Measurements from ENCODE around the gene HUS1B. TPM values are rescaled to one million over a fixed set of nuclear protein-coding genes. Genes with fewer than 3 reads are reported as not detected.
"Not testable (repeated sequence)": the region's sequence is repeated elsewhere in the genome, so short reads cannot be mapped to it uniquely, and the experiment has no call there.

Gene HUS1B
- 1 to 10 TPM; 1.8 to 2.4 TPM for total RNA-seq

- Mint-ChIP-seq H3K27ac (no peak within 1 kb of the TSS), H3K4me3 (no peak within 1 kb of the TSS), H3K36me3 (ENCODE audit: low read depth) (peaks cover 40% of the 10 kb centered on the region), H3K27me3 (no peaks in the 10 kb centered on the region), H3K9me3 (no peaks in the 10 kb centered on the region), H3K4me1 (peaks cover 34% of the 10 kb centered on the region)
- ATAC-seq (replicated peaks) = no peak
Measured at GRCh38 chr6:656460-657252, at the start of gene HUS1B. HUS1B (minus strand) TSS chr6:657100; CDS start chr6:656944, 156 bp downstream.

- Mint-ChIP-seq H3K27me3 (peaks cover 4% of the 10 kb centered on the region), H3K4me1 (peaks cover under 1% of the 10 kb centered on the region), H3K27ac (no peak overlapping the region), H3K36me3 (ENCODE audit: low read depth) (no peaks in the 10 kb centered on the region), H3K4me3 (no peak overlapping the region), H3K9me3 (no peaks in the 10 kb centered on the region)
- no peak for ATAC-seq (replicated peaks)
Measured at GRCh38 chr6:706146-706545, 49.2 kb upstream of the HUS1B start.

- Mint-ChIP-seq H3K4me3 (no peak overlapping the region), H3K4me1 (no peaks in the 10 kb centered on the region), H3K27ac (no peak overlapping the region)
Measured at GRCh38 chr6:705047-705446, 48.1 kb upstream of the HUS1B start.

GRCh38 chr6:704046-704445 lies 47.1 kb upstream of the HUS1B start:
- Mint-ChIP-seq H3K4me3 (no peak overlapping the region), H3K27me3 (peaks cover 4% of the 10 kb centered on the region), H3K4me1 (no peaks in the 10 kb centered on the region), H3K9me3 (no peaks in the 10 kb centered on the region), H3K36me3 (ENCODE audit: low read depth) (no peaks in the 10 kb centered on the region), H3K27ac (no peak overlapping the region)
- no peak for ATAC-seq (replicated peaks)

More at GRCh38 chr6:705047-705446, 48.1 kb upstream of the HUS1B start:
- Mint-ChIP-seq H3K27me3 (peaks cover 4% of the 10 kb centered on the region), H3K9me3 (no peaks in the 10 kb centered on the region), H3K36me3 (ENCODE audit: low read depth) (no peaks in the 10 kb centered on the region)
- no peak for ATAC-seq (replicated peaks)

GRCh38 chr6:703552-703951 lies 46.7 kb upstream of the HUS1B start:
- Mint-ChIP-seq H3K27ac (no peak overlapping the region), H3K4me3 (no peak overlapping the region), H3K36me3 (ENCODE audit: low read depth) (no peaks in the 10 kb centered on the region), H3K9me3 (no peaks in the 10 kb centered on the region), H3K4me1 (no peaks in the 10 kb centered on the region), H3K27me3 (peaks cover 4% of the 10 kb centered on the region)
- ATAC-seq (replicated peaks) = peak; percentile 31

- no peak for ATAC-seq (replicated peaks)
- peaks cover 3% of the 10 kb centered on the region for H3K4me1 Mint-ChIP-seq
- H3K27me3 Mint-ChIP-seq = peaks cover 1% of the 10 kb centered on the region
- H3K36me3 Mint-ChIP-seq (ENCODE audit: low read depth) = no peaks in the 10 kb centered on the region
- no peaks in the 10 kb centered on the region for H3K9me3 Mint-ChIP-seq
- no peak overlapping the region for H3K27ac Mint-ChIP-seq
- no peak overlapping the region for H3K4me3 Mint-ChIP-seq
Measured at GRCh38 chr6:701700-702479, 45.0 kb upstream of the HUS1B start.

GRCh38 chr6:701215-701614 lies 44.3 kb upstream of the HUS1B start:
- no peaks in the 10 kb centered on the region for H3K27me3 Mint-ChIP-seq
- H3K4me1 Mint-ChIP-seq = peaks cover 3% of the 10 kb centered on the region
- H3K36me3 Mint-ChIP-seq (ENCODE audit: low read depth) = no peaks in the 10 kb centered on the region
- H3K27ac Mint-ChIP-seq = no peak overlapping the region
- no peak for ATAC-seq (replicated peaks)
- no peak overlapping the region for H3K4me3 Mint-ChIP-seq
- H3K9me3 Mint-ChIP-seq = no peaks in the 10 kb centered on the region

GRCh38 chr6:700490-700889 lies 43.6 kb upstream of the HUS1B start:
- Mint-ChIP-seq H3K4me1 (peaks cover 3% of the 10 kb centered on the region), H3K9me3 (no peaks in the 10 kb centered on the region), H3K27me3 (no peaks in the 10 kb centered on the region), H3K27ac (no peak overlapping the region), H3K4me3 (no peak overlapping the region), H3K36me3 (ENCODE audit: low read depth) (no peaks in the 10 kb centered on the region)
- ATAC-seq (replicated peaks) = no peak

GRCh38 chr6:699319-699718 lies 42.4 kb upstream of the HUS1B start:
- Mint-ChIP-seq H3K36me3 (ENCODE audit: low read depth) (no peaks in the 10 kb centered on the region), H3K9me3 (no peaks in the 10 kb centered on the region), H3K4me1 (peaks cover 3% of the 10 kb centered on the region), H3K4me3 (no peak overlapping the region), H3K27ac (no peak overlapping the region), H3K27me3 (no peaks in the 10 kb centered on the region)
- no peak for ATAC-seq (replicated peaks)

GRCh38 chr6:694431-695126 lies 37.7 kb upstream of the HUS1B start:
- not testable (repeated sequence) for H3K36me3 Mint-ChIP-seq (ENCODE audit: low read depth); ATAC-seq (replicated peaks); H3K27me3 Mint-ChIP-seq; H3K4me3 Mint-ChIP-seq; H3K27ac Mint-ChIP-seq; H3K9me3 Mint-ChIP-seq
- peaks cover 28% of the 10 kb centered on the region for H3K4me1 Mint-ChIP-seq

GRCh38 chr6:693723-694009 lies 36.8 kb upstream of the HUS1B start:
- ATAC-seq (replicated peaks) = no peak
- Mint-ChIP-seq H3K27ac (peak overlapping the region; percentile 82), H3K4me3 (peak overlapping the region; percentile 95), H3K9me3 (no peaks in the 10 kb centered on the region), H3K27me3 (no peaks in the 10 kb centered on the region), H3K36me3 (ENCODE audit: low read depth) (no peaks in the 10 kb centered on the region), H3K4me1 (peaks cover 33% of the 10 kb centered on the region)

- Mint-ChIP-seq H3K4me1 (peaks cover 33% of the 10 kb centered on the region), H3K9me3 (no peaks in the 10 kb centered on the region), H3K4me3 (peak within 1 kb of the TSS; percentile 95), H3K27me3 (no peaks in the 10 kb centered on the region), H3K27ac (peak within 1 kb of the TSS; percentile 91), H3K36me3 (ENCODE audit: low read depth) (no peaks in the 10 kb centered on the region)
- peak; percentile 92 for ATAC-seq (replicated peaks)
Measured at GRCh38 chr6:692858-693722, 36.2 kb upstream of the HUS1B start, which contains the start of gene EXOC2. EXOC2 (minus strand) TSS chr6:693139; CDS start chr6:637818, 55,321 bp downstream.

- peak; percentile 84 for ATAC-seq (replicated peaks)
- Mint-ChIP-seq H3K27ac (peak overlapping the region; percentile 91), H3K4me1 (peaks cover 33% of the 10 kb centered on the region), H3K27me3 (no peaks in the 10 kb centered on the region), H3K36me3 (ENCODE audit: low read depth) (no peaks in the 10 kb centered on the region), H3K9me3 (no peaks in the 10 kb centered on the region), H3K4me3 (peak overlapping the region; percentile 95)
Measured at GRCh38 chr6:692356-692851, 35.5 kb upstream of the HUS1B start.

- H3K9me3 Mint-ChIP-seq = no peaks in the 10 kb centered on the region
- peak overlapping the region; percentile 58 for H3K27ac Mint-ChIP-seq
- no peak for ATAC-seq (replicated peaks)
- no peak overlapping the region for H3K4me3 Mint-ChIP-seq
- H3K36me3 Mint-ChIP-seq (ENCODE audit: low read depth) = peaks cover 11% of the 10 kb centered on the region
- peaks cover 41% of the 10 kb centered on the region for H3K4me1 Mint-ChIP-seq
- no peaks in the 10 kb centered on the region for H3K27me3 Mint-ChIP-seq
Measured at GRCh38 chr6:689223-689622, 32.3 kb upstream of the HUS1B start.
